ENCODE measurements around the gene KDM1A. TPM values are rescaled to one million over a fixed set of nuclear protein-coding genes. Genes with fewer than 3 reads are reported as not detected.

KDM1A gene
- total RNA-seq, 1 experiment from 2014 or later = 162 TPM

DNA sequence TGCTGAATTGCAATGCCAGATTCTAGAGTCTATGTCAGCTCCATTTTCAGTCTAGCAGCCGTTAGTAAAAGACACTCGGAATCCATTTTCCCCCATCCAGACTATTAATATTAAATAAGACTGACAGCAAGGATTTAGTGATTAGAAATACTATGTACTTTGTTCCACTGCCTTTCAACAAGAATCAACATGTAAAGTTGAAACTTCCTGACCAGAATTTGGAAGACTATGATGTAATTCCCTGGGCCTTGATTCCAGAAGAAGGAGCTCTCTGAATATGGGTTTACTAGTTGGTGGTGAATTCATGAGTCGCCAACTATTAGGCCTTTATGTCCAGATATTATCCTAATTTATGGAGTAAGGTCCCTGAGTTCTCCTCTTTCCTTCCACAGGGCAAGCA lies 24.8 kb downstream of the KDM1A start:
- ATAC-seq = no peak

DNA sequence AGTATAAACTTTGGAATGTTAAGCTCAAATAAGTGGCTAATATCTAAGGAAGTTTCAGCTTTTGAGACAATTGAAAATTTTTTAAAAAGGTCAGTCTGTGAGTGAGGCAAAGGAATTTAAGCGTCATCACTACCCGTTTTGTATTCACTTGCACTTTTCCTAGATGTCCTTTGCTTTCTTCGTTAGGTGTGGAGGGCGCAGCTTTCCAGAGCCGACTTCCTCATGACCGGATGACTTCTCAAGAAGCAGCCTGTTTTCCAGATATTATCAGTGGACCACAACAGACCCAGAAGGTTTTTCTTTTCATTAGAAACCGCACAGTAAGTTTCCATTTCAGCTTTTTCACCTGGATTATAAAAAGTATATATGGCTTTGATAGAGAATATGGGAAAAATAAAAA lies 30.9 kb downstream of the KDM1A start:
- Histone ChIP-seq H3K9me2 (ENCODE audit: insufficient read depth) (no peaks in the 10 kb centered on the region), H3K4me1 (ENCODE audit: control insufficient read depth in 1 of 2, insufficient read depth in 2 of 2, low read length in 2 of 2) (no peaks in the 10 kb centered on the region), H4K20me1 (ENCODE audit: insufficient read depth) (peaks cover 7% of the 10 kb centered on the region; the same call in 1 of the 2 replicates), H3K79me2 (ENCODE audit: insufficient read depth, low read length) (peaks cover 95% of the 10 kb centered on the region), H3K9me3 (ENCODE audit: control insufficient read depth in 1 of 2, insufficient read depth in 1 of 2, low read depth in 1 of 2, low read length in 2 of 2) (no peaks in the 10 kb centered on the region), H3K4me3 (replicated peaks in 1 of 2; ENCODE audit: low read depth in 1 of 2, low read length in 2 of 2) (no peak overlapping the region), H2AFZ (ENCODE audit: low read depth, low read length, poor library complexity, severe bottlenecking) (no peak overlapping the region), H3K27me3 (ENCODE audit: insufficient read depth, low read length) (no peaks in the 10 kb centered on the region), H3K27ac (ENCODE audit: low read depth, low read length) (no peak overlapping the region), H3K36me3 (ENCODE audit: control insufficient read depth in 1 of 2, insufficient read depth in 2 of 2, low read length in 2 of 2) (peaks cover 11 to 16% of the 10 kb centered on the region in 2 experiments; a peak in 3 of 4 replicates), H3K4me2 (ENCODE audit: low read length) (no peak overlapping the region), H3K9ac (ENCODE audit: low read length) (no peak overlapping the region)
- ChIA-PET RAD21 (ENCODE audit: low non-redundant PET in 1 of 2, low total read pairs in 2 of 2, uncharacterized antibody in 2 of 2, unreplicated experiment in 2 of 2) (no interaction called here), CTCF (no interaction called here), POLR2A (no interaction called here)
- ATAC-seq = no peak
- intact Hi-C loops (cut with micrococcal nuclease) = no loop called here
- DNase-seq (ENCODE audit: low read depth, low spot score) = no peak
- BruUV-seq (replicated peaks) = no TSS peak
- TF ChIP-seq, protein P1, sequence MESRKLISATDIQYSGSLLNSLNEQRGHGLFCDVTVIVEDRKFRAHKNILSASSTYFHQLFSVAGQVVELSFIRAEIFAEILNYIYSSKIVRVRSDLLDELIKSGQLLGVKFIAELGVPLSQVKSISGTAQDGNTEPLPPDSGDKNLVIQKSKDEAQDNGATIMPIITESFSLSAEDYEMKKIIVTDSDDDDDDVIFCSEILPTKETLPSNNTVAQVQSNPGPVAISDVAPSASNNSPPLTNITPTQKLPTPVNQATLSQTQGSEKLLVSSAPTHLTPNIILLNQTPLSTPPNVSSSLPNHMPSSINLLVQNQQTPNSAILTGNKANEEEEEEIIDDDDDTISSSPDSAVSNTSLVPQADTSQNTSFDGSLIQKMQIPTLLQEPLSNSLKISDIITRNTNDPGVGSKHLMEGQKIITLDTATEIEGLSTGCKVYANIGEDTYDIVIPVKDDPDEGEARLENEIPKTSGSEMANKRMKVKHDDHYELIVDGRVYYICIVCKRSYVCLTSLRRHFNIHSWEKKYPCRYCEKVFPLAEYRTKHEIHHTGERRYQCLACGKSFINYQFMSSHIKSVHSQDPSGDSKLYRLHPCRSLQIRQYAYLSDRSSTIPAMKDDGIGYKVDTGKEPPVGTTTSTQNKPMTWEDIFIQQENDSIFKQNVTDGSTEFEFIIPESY (IDR thresholded peaks at IDR 0.05; ENCODE audit: extremely low read depth, insufficient replicate concordance, low read length) = no peak
- TF ChIP-seq EGR1 (IDR thresholded peaks at IDR 0.05; ENCODE audit: low read depth) (no peak), FOSL1 (IDR thresholded peaks at IDR 0.05; ENCODE audit: low read depth) (no peak), CEBPB (IDR thresholded peaks at IDR 0.05; ENCODE audit: low read depth) (no peak), ZFX (IDR thresholded peaks at IDR 0.05) (no peak), JUND (IDR thresholded peaks at IDR 0.05) (no peak), ZNF274 (IDR thresholded peaks at IDR 0.05; ENCODE audit: low read depth, low read length) (no peak), SP1 (IDR thresholded peaks at IDR 0.05; ENCODE audit: low read depth) (no peak)
- TF ChIP-seq, protein P2, sequence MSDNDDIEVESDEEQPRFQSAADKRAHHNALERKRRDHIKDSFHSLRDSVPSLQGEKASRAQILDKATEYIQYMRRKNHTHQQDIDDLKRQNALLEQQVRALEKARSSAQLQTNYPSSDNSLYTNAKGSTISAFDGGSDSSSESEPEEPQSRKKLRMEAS (IDR thresholded peaks at IDR 0.05) = no peak
- TF ChIP-seq, protein P3, sequence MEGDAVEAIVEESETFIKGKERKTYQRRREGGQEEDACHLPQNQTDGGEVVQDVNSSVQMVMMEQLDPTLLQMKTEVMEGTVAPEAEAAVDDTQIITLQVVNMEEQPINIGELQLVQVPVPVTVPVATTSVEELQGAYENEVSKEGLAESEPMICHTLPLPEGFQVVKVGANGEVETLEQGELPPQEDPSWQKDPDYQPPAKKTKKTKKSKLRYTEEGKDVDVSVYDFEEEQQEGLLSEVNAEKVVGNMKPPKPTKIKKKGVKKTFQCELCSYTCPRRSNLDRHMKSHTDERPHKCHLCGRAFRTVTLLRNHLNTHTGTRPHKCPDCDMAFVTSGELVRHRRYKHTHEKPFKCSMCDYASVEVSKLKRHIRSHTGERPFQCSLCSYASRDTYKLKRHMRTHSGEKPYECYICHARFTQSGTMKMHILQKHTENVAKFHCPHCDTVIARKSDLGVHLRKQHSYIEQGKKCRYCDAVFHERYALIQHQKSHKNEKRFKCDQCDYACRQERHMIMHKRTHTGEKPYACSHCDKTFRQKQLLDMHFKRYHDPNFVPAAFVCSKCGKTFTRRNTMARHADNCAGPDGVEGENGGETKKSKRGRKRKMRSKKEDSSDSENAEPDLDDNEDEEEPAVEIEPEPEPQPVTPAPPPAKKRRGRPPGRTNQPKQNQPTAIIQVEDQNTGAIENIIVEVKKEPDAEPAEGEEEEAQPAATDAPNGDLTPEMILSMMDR (IDR thresholded peaks at IDR 0.05 in 2 of 3, conservative IDR thresholded peaks at IDR 0.05 in 1 of 3; ENCODE audit: borderline replicate concordance in 1 of 3, insufficient read depth in 1 of 3, low read depth in 2 of 3, low read length in 2 of 3) = no peak

More for the DNA sequence above, 24.8 kb downstream of the KDM1A start:
- POLR2A ChIA-PET = no interaction called here
- no peak for DNase-seq (ENCODE audit: low read depth, low spot score)
- RAD21 ChIA-PET (ENCODE audit: low non-redundant PET in 1 of 2, low total read pairs in 2 of 2, uncharacterized antibody in 2 of 2, unreplicated experiment in 2 of 2) = no interaction called here
- CTCF ChIA-PET = no interaction called here
- H3K4me3 ChIP-seq (replicated peaks in 1 of 2; ENCODE audit: low read depth in 1 of 2, low read length in 2 of 2) = no peak overlapping the region
- H3K79me2 ChIP-seq (ENCODE audit: insufficient read depth, low read length) = peaks cover 93% of the 10 kb centered on the region
- no peaks in the 10 kb centered on the region for H3K9me2 ChIP-seq (ENCODE audit: insufficient read depth)
- H3K27ac ChIP-seq (ENCODE audit: low read depth, low read length) = no peak overlapping the region
- no TSS peak for BruUV-seq (replicated peaks)
- no peaks in the 10 kb centered on the region for H3K36me3 ChIP-seq (ENCODE audit: control insufficient read depth in 1 of 2, insufficient read depth in 2 of 2, low read length in 2 of 2)
- peaks cover 20% of the 10 kb centered on the region; the same call in 1 of the 2 replicates for H4K20me1 ChIP-seq (ENCODE audit: insufficient read depth)
- TF ChIP-seq POLR2A (IDR thresholded peaks at IDR 0.05; ENCODE audit: borderline replicate concordance, extremely low read depth, insufficient read depth, insufficient read length) = no peak
- TF ChIP-seq FOSL1 (IDR thresholded peaks at IDR 0.05; ENCODE audit: low read depth) = no peak
- TF ChIP-seq ZFX (IDR thresholded peaks at IDR 0.05) = no peak
- TF ChIP-seq, protein P3 (IDR thresholded peaks at IDR 0.05 in 2 of 3, conservative IDR thresholded peaks at IDR 0.05 in 1 of 3; ENCODE audit: borderline replicate concordance in 1 of 3, insufficient read depth in 1 of 3, low read depth in 2 of 3, low read length in 2 of 3) = no peak
- H3K9me3 ChIP-seq (ENCODE audit: control insufficient read depth in 1 of 2, insufficient read depth in 1 of 2, low read depth in 1 of 2, low read length in 2 of 2) = no peaks in the 10 kb centered on the region
- intact Hi-C loops (cut with micrococcal nuclease) = no loop called here
- H3K4me1 ChIP-seq (ENCODE audit: control insufficient read depth in 1 of 2, insufficient read depth in 2 of 2, low read length in 2 of 2) = no peaks in the 10 kb centered on the region
- H2AFZ ChIP-seq (ENCODE audit: low read depth, low read length, poor library complexity, severe bottlenecking) = no peak overlapping the region
- no peak overlapping the region for H3K9ac ChIP-seq (ENCODE audit: low read length)
- H3K27me3 ChIP-seq (ENCODE audit: insufficient read depth, low read length) = no peaks in the 10 kb centered on the region
- H3K4me2 ChIP-seq (ENCODE audit: low read length) = no peak overlapping the region
